ENCODE data around the gene HYI.
"Not testable (repeated sequence)": the region's sequence is repeated elsewhere in the genome, so short reads cannot be mapped to it uniquely, and the experiment has no call there.

Gene HYI

DNA sequence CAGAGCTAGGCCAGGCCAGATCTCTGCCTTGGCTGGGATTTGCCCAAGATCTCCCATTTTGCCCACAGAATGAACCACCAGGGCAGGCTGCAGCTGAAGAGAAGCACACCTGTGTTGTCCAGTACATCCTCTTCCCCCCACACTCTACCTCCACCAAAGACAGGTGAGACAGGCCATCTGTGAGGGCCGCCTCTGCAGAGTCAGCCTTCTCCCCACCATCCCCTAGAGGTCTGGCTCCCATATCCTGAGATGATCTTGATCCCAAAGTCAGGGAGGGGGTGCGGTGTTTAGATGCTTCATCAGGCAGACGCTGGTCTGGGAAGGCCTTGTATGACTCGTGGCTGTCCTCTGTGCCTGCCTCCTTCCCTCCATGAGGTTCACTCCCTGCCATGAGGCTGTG lies 28.7 kb downstream of the HYI start:
- DNase-seq: no peak

- no peak for DNase-seq
Observed at GRCh38 chr1:43423672-43424550, 29.8 kb downstream of the HYI start.

- no peak for DNase-seq
Observed at GRCh38 chr1:43422995-43423671, 30.6 kb downstream of the HYI start.

DNA sequence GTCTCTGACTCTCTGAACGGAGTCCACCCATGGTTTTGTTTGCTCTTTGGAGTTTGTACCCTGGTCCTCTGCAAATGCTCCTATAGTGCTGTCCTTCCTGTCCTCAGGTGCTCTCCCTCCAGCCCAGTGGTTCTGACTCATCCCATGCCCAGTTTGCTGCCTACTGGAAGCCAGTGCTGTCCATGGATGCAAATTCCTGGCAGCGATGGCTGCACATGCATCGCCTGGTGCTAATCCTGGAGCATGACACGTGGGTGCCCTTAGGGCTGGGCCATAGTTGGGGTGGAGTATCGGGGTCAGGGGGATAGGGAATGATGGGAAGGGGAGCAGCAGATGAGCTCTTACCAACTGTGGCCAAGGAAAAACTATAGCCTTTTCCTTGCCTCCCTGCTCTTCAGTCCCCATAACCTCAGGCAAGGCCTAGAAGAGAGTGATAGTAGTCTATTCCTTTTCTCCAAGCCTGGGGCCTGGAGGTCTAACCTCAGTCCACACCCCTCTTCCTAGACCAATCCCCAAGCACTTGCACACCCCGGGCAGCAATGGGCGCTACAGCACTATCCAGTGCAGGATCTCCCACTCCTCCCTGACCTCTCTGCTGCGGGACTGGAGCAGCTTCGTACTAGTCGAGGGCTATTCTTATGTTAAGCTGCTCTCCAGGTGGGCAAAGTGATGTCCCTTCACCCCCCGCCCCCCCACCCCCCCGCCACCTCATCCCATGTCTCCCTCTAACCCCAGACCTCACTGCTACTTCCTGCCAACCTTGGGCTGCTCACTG lies 31.6 kb downstream of the HYI start:
- DNase-seq: no peak

DNA sequence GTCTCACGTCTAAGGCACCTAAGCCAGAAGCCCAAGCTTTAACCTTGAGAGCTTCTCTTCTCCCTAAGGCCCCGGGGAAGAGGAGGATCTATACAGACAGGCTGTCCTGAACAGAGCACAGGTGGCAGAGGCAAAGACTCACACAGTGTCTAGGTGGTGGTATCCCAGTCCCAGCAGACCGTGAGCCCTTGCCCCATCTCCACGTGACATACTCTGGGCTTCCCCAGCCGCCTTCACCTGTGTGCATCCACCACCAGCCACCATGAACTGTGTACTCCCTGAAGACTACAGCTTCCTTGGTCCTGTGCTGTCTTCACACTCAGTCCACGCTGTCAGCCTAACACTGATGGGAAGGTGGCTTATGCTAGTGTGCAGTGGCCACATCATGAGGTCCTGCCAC lies 32.3 kb downstream of the HYI start:
- no peak for DNase-seq

DNA sequence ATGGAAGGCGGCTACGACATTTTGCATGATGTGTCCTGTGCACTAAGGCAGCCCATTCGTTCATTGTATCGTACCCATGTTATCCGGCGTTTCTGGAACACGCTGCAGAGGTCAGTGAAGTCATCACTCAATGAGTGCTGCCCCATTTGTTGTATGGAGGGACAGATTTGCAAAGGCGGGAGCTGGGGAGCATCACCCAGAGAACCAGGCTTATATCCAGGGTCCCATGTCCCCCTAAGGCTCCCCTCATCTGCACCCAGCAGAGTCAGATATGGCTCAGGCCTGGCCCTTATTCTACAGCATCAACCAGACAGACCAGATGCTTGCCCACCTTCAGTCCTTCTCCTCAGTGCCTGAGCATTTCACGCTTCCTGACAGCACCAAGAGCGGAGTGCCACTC lies 32.9 kb downstream of the HYI start:
- no peak for DNase-seq

DNA sequence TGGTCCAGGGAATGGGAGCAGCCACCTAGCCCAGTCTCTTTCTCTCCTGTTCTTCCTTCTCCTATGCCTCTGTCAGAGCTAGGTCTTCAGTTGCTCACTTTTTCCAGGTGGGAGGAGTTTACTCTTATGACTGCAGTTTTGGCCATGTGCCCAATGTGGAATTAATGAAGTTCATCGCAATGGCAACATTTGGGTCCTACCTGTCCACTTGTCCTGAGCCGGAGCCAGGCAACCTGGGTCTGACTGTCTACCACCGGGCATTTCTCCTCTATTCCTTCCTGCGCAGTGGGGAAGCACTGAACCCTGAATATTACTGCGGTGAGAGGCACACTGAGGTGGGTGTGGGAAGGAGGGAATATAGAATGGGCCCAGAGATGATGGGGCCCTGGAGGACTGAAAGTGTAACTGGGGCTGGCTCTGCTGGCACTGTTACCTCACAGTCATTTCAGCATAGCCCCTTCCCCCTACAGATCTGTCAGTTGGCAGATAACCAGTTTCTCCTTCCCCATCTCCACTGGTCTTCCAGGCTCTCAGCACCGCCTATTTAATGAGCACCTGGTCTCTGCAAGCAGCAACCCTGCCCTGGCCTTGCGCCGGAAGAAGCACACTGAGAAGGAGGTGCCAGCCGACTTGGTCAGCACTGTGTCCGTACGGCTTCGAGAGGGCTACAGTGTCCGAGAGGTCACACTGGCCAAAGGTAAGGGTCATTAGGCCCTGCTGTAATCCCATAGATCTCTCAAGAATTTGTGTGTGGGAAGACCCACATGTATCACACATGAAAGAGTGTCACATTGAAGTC lies 33.9 kb downstream of the HYI start:
- DNase-seq: no peak

- no peak for DNase-seq
Observed at GRCh38 chr1:43418858-43419257, 34.9 kb downstream of the HYI start.

DNA sequence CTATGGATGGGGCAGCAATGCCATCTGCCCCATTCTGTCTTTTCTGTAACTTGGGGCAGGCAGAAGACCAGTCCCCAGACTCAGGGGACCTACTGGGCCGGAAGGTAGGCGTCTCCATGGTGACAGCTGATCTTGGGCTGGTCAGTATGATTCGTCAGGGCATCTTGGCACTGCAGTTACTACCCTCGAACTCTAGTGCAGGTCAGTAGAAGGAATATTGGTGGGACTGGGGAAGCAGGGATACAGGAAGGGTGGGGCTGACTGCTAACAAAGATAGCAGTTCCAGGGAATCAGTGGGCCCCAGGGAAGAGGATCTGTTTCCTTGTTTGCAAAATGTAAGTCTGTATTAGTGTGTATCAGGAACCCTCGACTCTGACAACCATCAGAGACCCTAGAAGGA lies 37.8 kb downstream of the HYI start:
- no peak for DNase-seq

- DNase-seq: peak; percentile 22
Observed at GRCh38 chr1:43414634-43415223, 39.0 kb downstream of the HYI start.

- not testable (repeated sequence) for DNase-seq
Observed at GRCh38 chr1:43413426-43413825, 40.3 kb downstream of the HYI start.

- DNase-seq: no peak
Observed at GRCh38 chr1:43410571-43410970, 43.2 kb downstream of the HYI start.

DNA sequence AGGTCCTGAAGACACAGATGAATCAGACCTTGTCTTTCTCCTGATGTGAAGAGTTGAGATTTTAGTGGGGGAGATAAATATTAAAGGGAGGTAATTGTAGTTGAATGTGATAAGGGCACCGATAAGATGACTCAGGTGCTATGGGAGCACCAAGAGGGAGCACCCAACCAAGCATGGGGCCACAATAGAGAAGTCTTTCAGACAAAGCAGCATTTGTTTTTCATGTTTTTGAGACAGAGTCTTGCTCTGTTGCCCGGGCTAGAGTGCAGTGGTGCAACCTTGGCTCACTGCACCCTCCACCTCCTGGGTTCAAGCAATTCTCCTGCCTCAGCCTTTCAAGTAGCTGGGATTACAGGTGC lies 47.9 kb downstream of the HYI start:
- DNase-seq: no peak

DNA sequence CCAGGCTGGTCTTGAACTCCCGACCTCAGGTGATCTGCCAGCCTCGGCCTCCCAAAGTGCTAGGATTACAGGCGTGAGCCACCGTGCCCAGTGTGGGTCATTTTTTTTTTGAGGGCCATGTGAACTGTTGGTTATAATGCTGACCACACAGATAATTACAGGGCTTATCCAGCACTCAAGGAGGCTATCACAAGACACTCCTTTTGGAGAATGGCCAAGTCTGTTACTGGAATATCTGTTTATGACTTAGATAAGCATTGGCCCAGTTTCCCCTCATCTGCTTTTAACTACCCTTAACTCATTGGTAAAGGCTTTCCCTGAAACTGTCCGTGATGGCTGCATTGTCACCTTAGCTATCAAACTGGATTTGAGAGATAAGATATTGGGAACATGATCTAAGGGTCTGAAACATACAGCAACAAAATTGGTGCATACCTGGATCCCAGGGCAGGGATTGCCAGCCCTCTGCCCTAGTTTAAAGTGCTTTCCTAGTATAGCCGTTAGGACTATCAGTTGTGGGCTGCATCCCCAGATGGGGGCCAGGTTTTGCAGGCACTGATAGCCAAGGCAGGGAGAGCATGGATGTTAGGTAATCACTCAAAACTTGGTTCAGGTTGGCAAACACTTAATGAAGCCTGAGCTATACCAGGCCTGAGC lies 48.4 kb downstream of the HYI start:
- DNase-seq: no peak

- DNase-seq: no peak
Observed at GRCh38 chr1:43404353-43404752, 49.4 kb downstream of the HYI start.

GRCh38 chr1:43402089-43402865 lies 51.5 kb downstream of the HYI start:
- DNase-seq: no peak
